Measurements from ENCODE around the gene REST.

Gene REST

GRCh38 chr4:56976283-56976836 lies 68.7 kb downstream of the REST start:
- ATAC-seq (ENCODE audit: low read depth), result peak; percentile 6
- Histone ChIP-seq H3K36me3 (ENCODE audit: low read depth) (peaks cover 42% of the 10 kb centered on the region), H3K9me3 (ENCODE audit: severe bottlenecking) (peaks cover 6% of the 10 kb centered on the region), H3K27me3 (ENCODE audit: insufficient read depth, poor library complexity, severe bottlenecking) (no peaks in the 10 kb centered on the region), H3K4me1 (ENCODE audit: insufficient read depth, poor library complexity, severe bottlenecking) (peaks cover 6% of the 10 kb centered on the region), H3K27ac (ENCODE audit: poor library complexity, severe bottlenecking) (peak overlapping the region; percentile 81), H3K4me3 (ENCODE audit: severe bottlenecking) (peak overlapping the region; percentile 62)
- DNase-seq (ENCODE audit: low spot score), result no peak
- no peak for TF ChIP-seq CTCF (IDR thresholded peaks at IDR 0.05; ENCODE audit: poor library complexity, severe bottlenecking)

GRCh38 chr4:56976837-56977320 lies 69.2 kb downstream of the REST start:
- peak overlapping the region; percentile 81 for H3K27ac ChIP-seq (ENCODE audit: poor library complexity, severe bottlenecking)
- H3K27me3 ChIP-seq (ENCODE audit: insufficient read depth, poor library complexity, severe bottlenecking), result no peaks in the 10 kb centered on the region
- H3K4me1 ChIP-seq (ENCODE audit: insufficient read depth, poor library complexity, severe bottlenecking), result peaks cover 12% of the 10 kb centered on the region
- H3K9me3 ChIP-seq (ENCODE audit: severe bottlenecking), result peaks cover 6% of the 10 kb centered on the region
- H3K4me3 ChIP-seq (ENCODE audit: severe bottlenecking), result peak overlapping the region; percentile 62
- peaks cover 41% of the 10 kb centered on the region for H3K36me3 ChIP-seq (ENCODE audit: low read depth)
- TF ChIP-seq CTCF (IDR thresholded peaks at IDR 0.05; ENCODE audit: poor library complexity, severe bottlenecking), result peak; percentile 35
- DNase-seq (ENCODE audit: low spot score), result no peak
- ATAC-seq (ENCODE audit: low read depth), result peak; percentile 69

GRCh38 chr4:56977321-56978012 lies 69.8 kb downstream of the REST start, which contains the start of gene NOA1:
TSS of gene NOA1 (minus strand) at chr4:56977606. CDS start at chr4:56977585, 21 bp downstream.
- peaks cover 12% of the 10 kb centered on the region for H3K4me1 ChIP-seq (ENCODE audit: insufficient read depth, poor library complexity, severe bottlenecking)
- H3K36me3 ChIP-seq (ENCODE audit: low read depth), result peaks cover 35% of the 10 kb centered on the region
- TF ChIP-seq CTCF (IDR thresholded peaks at IDR 0.05; ENCODE audit: poor library complexity, severe bottlenecking), result no peak
- peak within 1 kb of the TSS; percentile 81 for H3K27ac ChIP-seq (ENCODE audit: poor library complexity, severe bottlenecking)
- peak; percentile 79 for ATAC-seq (ENCODE audit: low read depth)
- H3K9me3 ChIP-seq (ENCODE audit: severe bottlenecking), result peaks cover 6% of the 10 kb centered on the region
- H3K4me3 ChIP-seq (ENCODE audit: severe bottlenecking), result peak within 1 kb of the TSS; percentile 62
- no peaks in the 10 kb centered on the region for H3K27me3 ChIP-seq (ENCODE audit: insufficient read depth, poor library complexity, severe bottlenecking)
- peak; percentile 93 for DNase-seq (ENCODE audit: low spot score)

GRCh38 chr4:56978750-56979303 lies 71.1 kb downstream of the REST start, which contains the start of gene POLR2B:
TSS of gene POLR2B (plus strand) at chr4:56978896. CDS start at chr4:56978986, 90 bp downstream.
- peak; percentile 93 for DNase-seq (ENCODE audit: low spot score)
- no peaks in the 10 kb centered on the region for H3K9me3 ChIP-seq (ENCODE audit: severe bottlenecking)
- peaks cover 12% of the 10 kb centered on the region for H3K4me1 ChIP-seq (ENCODE audit: insufficient read depth, poor library complexity, severe bottlenecking)
- peak; percentile 63 for ATAC-seq (ENCODE audit: low read depth)
- H3K36me3 ChIP-seq (ENCODE audit: low read depth), result peaks cover 22% of the 10 kb centered on the region
- peak within 1 kb of the TSS; percentile 81 for H3K27ac ChIP-seq (ENCODE audit: poor library complexity, severe bottlenecking)
- H3K4me3 ChIP-seq (ENCODE audit: severe bottlenecking), result peak within 1 kb of the TSS; percentile 62
- H3K27me3 ChIP-seq (ENCODE audit: insufficient read depth, poor library complexity, severe bottlenecking), result no peaks in the 10 kb centered on the region
- no peak for TF ChIP-seq CTCF (IDR thresholded peaks at IDR 0.05; ENCODE audit: poor library complexity, severe bottlenecking)
